GM21367 (cell line): ENCODE measurements around the gene CCDC74A.
"Not testable (repeated sequence)": the region's sequence is repeated elsewhere in the genome, so short reads cannot be mapped to it uniquely, and the experiment has no call there.

Experiments used
- ATAC-seq: cut with Tn5 transposase; IDR thresholded peaks from one replicate; pipeline ENCODE4 v1.9.1; 2021; ENCODE audit not compliant: unreplicated experiment

Gene CCDC74A

GRCh38 chr2:131544813-131545165 is 17.1 kb downstream of the CCDC74A start:
- ATAC-seq, result not testable (repeated sequence)

DNA sequence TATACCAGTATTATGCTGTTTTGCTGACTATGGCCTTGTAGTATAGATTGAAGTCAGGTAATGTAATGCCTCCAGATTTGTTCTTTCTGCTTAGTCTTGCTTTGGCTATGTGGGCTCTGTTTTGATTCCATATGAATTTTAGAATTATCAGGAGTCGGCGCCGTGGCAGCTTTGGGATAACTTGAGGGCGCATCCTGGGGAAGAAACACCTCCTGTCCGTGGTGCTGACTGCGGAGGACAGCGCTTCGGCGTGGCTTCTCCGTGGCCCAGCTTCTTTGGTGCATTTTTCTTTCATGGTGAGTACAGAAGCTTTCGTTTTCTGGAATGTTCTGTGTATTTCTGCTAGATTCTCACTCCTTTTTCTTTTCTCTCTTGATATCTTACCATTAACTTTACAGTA is 25.2 kb downstream of the CCDC74A start:
- no peak for ATAC-seq

DNA sequence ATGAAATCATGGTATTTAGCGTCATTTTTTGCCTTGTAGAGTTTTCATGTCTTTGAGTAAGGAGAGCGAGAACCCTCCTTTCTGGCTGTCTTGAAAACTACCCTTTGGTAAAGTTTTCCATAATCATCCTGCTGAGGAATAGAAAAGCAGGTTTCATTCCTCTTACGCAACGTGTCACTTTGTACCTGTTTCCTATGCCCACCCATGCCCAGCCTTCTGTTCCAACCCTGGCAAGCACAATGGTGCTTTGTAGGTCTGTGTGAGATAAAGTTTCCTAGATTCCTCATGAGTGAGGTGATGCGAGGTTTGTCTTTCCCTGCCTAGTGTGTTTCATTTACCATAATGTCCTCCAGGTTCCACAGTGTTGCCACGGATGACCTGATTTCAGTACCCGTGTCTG is 29.3 kb downstream of the CCDC74A start:
- no peak for ATAC-seq

DNA sequence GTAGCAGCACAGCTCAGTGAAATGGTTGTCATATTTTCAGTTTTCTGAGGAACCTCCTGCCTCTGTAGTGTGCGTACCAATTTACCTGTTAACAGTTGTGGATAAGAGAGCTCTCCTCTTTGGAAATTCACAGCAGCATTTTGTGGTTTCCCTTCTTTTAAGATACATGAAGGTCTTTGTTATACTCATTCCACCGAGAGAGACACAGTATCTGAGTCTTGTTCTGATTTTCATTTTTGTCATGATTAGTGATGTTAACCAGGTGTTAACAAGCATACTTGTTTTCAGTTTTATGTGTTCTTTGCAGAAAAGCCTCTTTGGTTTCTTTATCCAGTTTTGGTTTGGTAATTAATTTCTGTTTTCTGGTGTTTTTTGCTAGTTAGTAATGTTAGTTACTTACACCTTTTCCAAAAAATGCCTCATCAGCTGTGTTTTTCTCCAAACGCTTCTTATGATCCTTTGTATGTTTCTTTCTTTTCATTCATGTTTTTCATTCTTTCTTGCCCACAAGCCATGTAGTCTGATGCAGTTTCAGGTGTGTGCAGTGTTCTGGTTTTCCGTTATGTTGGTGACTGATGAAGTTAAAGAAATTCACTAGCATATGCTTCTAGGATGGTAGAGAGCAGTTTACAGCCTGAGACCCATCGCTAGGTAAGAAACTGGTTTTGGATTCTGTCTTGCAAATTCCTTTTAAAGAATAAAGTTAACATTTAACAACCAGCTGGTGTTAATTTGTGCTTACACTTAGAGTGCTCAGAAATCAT is 30.1 kb downstream of the CCDC74A start:
- no peak for ATAC-seq

GRCh38 chr2:131566371-131566770 is 38.7 kb downstream of the CCDC74A start:
- no peak for ATAC-seq

DNA sequence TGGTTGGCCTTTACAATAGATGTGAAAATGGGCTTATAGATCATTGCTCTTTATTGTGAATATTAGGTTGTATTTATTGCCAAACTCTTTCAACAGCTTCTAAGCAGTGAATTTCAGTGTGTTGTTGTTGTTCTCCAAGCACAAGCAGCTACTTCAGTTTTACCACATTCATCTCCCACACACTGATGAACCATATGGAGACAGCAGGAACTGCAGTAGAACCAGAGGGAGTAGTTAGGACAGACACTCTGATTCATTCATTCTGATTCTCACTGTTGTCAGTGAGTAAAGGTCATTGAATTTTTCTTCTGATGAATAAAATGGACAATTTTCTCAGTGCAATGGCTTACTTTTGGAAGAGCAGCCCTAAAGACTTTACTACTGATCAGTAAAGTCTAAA is 40.2 kb downstream of the CCDC74A start:
- ATAC-seq, result no peak

DNA sequence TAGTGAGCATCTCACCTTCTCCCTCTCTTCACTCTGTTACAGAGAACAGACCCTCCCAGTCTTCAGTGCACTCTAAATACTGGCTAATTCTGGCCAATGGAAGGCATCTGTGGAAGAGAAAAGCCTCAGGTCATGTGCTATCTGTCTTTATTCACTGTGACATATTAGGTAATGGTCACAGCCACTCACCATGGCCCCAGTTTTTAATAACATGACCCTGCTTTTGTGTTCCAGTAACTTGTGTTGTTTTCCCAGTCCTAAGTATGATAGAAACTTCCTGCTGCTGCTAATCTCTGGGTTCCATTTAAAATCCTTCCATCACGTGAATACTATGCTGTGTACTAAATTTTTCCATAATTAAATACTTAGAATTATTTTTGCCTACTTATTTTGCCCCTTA is 40.7 kb downstream of the CCDC74A start:
- ATAC-seq, result not testable (repeated sequence)

- no peak for ATAC-seq
Observed at GRCh38 chr2:131572175-131572574, 44.5 kb downstream of the CCDC74A start.

GRCh38 chr2:131577812-131578211 is 50.1 kb downstream of the CCDC74A start:
- ATAC-seq, result no peak

DNA sequence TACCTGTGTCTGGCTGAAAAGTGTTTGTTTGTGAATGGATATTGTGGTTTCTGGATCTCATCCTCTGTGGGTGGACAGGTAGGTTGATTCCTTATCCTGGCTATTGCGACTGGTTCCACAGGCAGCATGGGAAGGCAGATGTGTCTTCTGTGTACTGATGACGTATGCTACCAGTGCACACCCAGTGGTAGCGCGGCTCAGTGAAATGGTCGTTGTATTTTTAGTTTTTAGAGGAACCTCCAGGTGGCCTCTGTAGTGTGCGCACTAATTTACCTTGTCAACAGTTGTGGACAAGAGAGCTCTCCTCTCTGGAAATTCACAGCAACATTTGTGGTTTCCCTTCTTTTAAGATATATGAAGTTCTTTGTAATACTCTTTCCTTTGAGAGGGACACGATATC is 52.5 kb downstream of the CCDC74A start:
- ATAC-seq, result peak; percentile 32
